ENCODE data around the gene GGACT.
"Not testable (repeated sequence)": the region's sequence is repeated elsewhere in the genome, so short reads cannot be mapped to it uniquely, and the experiment has no call there.

Gene GGACT

DNA sequence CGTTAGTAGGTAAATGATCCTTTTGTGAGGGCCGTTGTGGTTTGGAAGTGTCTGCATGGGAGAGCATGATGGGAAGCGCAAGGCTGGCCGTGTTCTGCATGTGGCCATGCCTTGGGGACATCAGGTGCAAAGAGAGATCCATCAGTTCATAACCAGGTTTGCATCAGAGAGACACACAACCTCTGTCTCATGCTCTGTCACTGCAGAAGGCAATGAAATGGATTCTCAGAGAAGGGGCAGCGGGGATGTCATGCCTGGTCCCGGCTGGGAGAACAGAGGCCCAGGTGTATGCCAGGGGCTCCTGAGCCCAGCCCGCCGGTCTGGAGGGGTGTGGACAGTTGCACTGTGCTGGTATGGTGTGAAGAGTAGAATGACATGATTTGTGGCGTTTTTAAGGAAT lies 60.2 kb downstream of the GGACT start:
- no peak for DNase-seq

- no peak for DNase-seq
Measured at GRCh38 chr13:100527644-100528043, 60.9 kb downstream of the GGACT start.

DNA sequence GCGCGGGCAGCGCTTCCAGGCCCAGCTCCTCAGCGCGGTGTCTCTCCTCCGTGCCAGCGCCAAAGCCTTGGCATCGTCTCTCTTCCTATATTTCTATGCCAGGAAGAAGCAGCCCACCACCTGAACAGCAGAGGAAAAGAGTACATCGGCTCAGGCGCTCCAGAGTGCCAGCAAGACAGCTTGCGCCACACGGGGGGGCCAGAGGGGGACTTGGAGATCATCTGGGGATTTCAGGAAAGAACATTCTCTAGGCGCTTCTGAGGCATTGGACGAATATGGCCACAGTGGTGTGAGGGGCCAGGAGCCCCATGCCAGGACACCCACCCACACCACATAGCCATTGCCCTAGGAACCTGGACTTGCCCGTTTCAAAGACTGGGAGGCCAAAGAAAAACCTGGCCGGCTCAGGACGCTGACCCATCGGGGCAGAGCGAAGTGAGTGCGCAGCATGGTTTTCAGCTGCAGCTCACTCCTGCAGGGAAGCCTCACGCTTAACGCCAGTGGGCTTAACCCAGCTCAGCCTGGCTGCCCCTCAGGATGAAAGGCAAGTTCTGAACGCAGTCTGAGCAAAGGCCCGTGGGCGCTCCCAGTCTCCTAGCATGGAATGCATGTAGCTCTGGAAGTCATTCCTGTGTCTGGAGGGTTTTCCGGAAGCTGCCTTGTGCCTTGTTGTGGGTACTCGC lies 62.1 kb downstream of the GGACT start:
- DNase-seq, result no peak

- no peak for DNase-seq
Measured at GRCh38 chr13:100525453-100526317, 62.9 kb downstream of the GGACT start.

GRCh38 chr13:100524688-100525087 lies 63.9 kb downstream of the GGACT start:
- not testable (repeated sequence) for DNase-seq

GRCh38 chr13:100523981-100524386 lies 64.6 kb downstream of the GGACT start:
- DNase-seq, result no peak

DNA sequence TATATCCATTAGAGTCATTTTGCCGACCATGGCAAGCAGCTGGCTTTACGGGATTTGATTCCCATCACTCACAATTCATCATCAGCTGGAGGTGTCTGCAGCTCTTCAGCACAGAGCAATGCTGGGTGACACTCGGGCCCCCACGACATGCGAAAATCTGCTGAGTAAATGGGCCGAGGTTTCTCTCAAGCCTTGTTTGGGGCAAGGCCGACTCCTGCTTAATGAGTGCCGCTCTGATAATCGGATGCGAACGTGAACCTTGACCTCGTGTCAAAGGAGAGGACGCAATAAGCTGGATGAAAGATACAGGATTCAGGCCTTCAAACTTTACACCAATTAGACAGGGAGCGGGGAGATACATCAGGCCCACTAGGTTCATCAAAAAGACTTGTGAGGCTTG lies 65.2 kb downstream of the GGACT start:
- DNase-seq, result no peak

DNA sequence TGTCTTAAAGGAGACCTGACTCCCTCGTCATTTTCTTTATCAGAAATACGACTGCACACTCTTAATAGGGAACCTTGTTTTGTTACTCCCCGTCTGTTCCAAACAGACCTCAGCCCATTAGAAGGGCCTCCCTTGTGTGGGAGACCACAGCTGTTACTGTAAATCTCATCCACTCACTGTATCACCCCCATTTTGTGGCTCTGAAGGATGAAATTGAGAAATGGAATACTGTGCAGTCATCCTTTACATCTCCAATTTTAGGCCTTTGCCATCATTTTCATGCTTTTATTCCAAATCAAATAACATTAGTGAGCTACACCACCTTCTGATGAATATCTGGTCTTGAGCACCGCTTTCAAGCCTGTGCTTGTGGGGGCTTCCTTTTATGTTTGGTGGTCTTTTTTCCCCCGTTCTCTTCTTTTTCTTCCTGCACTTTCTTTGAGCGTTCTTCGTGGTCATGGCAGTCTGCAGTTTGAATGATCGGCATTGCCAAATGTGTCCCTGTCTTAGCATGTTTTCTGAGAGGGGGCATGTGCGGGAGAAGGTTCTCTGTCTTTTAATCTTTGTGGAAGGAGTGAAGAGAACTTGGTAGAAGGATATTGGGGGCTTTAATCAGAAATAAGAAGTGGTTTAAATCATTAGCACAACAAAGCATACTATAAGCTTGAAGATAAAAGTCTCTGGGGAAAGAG lies 65.8 kb downstream of the GGACT start:
- no peak for DNase-seq

- DNase-seq, result no peak
Measured at GRCh38 chr13:100521851-100522617, 66.6 kb downstream of the GGACT start.

- DNase-seq, result no peak
Measured at GRCh38 chr13:100520936-100521850, 67.4 kb downstream of the GGACT start.

DNA sequence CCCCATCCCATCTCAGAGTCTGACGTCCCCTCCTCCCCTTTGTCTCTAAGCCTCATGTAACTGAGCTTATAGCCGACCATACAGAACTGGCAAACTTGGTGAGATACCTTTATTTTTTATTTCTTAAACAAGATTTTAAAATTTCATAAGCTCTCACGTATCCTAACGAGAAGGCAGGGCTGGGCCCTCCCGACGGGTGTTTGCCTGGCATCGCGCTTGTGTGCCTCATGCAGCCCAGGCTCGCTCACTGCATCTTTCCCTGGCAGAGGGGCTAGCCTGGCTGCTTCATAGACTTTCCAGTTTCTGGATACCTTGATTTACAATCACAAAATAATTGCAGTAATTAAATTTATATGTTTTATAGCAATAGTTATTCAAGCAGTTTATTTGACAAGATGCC lies 69.0 kb downstream of the GGACT start:
- DNase-seq, result no peak

GRCh38 chr13:100518394-100519062 lies 70.1 kb downstream of the GGACT start:
- DNase-seq, result no peak

DNA sequence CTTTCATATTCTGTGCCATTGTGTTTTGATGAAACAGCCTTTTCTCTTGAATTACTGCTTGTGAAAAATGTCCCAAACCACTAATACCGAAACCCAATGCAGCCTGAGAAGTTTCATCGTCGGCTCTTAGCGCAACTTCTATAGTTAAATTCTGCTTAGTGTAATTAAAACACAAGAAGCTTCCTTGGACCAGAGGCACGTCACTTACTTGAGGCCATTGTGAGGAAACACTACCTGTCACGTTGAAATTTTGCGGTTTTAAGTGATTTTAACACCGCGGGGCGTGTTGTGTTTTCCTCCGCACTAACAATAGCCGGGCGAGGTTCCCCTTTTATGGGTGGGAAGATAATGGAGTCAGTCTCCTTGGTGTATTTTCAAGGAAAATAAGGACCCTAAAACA lies 70.9 kb downstream of the GGACT start:
- DNase-seq, result no peak

GRCh38 chr13:100517135-100517534 lies 71.5 kb downstream of the GGACT start:
- no peak for DNase-seq

- no peak for DNase-seq
Measured at GRCh38 chr13:100515410-100515800, 73.2 kb downstream of the GGACT start.

DNA sequence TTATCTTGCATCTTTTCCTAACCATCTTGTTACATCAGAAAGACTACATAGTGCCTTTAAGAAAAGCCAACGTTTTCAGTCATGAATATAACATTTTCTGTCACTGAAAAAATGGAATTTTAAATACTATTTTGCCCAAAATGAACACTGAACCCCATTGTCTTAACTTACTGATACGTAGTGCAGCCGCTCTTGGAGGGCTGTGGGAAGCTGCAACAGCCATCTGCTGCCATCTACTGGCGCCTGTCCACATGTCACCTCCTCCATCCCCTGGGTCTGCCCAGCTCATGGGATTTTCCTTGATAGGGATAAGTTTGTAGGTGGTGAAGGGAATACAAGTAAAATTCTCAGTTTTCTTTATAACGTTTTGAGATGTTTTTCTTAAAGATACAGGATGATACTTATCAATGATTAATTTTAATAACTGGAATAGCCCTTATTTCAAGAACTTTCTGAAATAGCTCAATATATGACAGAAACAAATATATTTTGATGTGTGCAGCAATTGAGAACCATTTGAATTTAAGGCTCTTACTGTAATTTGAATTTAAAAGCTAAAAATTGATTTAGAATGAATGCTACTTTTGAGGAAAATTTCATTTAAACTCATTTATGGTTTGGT lies 73.7 kb downstream of the GGACT start:
- DNase-seq, result peak; percentile 80

DNA sequence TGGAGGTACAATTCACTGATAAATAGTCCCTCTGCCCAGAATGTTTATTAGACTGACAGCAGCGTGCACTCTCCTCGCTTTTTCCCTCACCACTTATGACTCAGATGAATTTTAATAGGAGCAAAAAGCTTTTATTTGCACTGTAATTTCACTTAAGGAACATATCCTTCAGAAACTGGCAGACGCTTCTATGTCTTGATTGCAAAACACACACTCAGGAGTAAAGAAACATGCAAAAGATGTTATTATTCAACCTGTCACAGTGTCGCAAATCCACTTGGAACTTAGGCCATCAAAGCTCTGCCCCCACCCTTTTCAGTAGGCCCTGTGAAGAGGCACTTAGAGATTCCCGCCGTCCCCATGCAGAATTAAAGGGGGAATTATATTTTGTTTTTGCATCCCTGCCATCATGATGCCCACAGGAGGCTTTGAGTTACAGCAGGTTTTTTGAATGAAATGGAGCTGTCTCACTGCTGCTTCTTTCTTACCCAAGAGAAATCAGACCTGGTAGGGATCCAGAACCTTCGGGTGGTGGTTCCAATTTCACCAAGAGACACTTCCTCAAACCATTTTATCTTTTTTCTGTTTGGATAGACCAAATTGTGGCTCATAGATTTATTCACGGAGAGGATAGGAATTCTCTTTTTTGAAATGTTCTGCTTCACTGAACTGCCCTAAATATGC lies 74.5 kb downstream of the GGACT start:
- no peak for DNase-seq

- no peak for DNase-seq
Measured at GRCh38 chr13:100513171-100513570, 75.4 kb downstream of the GGACT start.

- no peak for DNase-seq
Measured at GRCh38 chr13:100512422-100512821, 76.2 kb downstream of the GGACT start.

DNA sequence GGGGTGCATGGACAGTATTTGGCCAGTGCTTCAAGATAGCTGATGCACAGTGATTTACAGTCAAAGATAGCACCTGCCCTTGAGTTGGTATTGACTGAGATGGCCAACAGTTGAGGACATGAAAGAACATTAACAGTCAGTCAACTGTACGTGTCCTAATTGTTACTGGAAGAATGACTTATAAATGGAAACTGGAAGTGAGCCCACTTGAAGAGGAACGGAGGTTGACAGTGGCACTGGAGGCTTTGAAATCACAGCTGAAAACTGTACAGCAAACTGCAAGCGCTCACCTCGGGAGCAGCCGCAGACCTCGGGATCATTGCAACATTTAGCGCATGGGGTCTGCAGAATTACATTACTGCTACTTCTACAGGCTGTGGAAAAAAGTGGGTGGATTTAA lies 77.1 kb downstream of the GGACT start:
- no peak for DNase-seq
